HCT116 (cell line): ENCODE data around the gene IL15RA. TPM values are rescaled to one million over a fixed set of nuclear protein-coding genes. Genes with fewer than 3 reads are reported as not detected.

Source experiments
- ATAC-seq: fragments of 200-7000 bp; cut with Tn5 transposase; 2 replicates; pipeline ENCODE4 v1.9.1; 2020; ENCODE audit warnings: mild to moderate bottlenecking, moderate library complexity
- BruUV-seq: library from RNA; stranded (reverse); fragments of 400-500 nt; replicated peaks from 2 replicates; lab custom pipeline; 2021; lab: Mats Ljungman, UMichigan
- CTCF ChIA-PET: fragments of 300-600 bp; sonication (Branson Sonifier 250); formaldehyde crosslinking; loops from one replicate; lab custom pipeline; 2021; ENCODE audit warnings: antibody characterized with exemption; lab: Charles Lee
- POLR2A ChIA-PET: fragments of 300-600, 350-600 bp; sonication (Branson Sonifier 250); formaldehyde crosslinking; loops from one replicate; lab custom pipeline; 2021; ENCODE audit warnings: antibody characterized with exemption; lab: Charles Lee
- RAD21 ChIA-PET, 2 experiments: fragments of 300-600 bp; sonication (Branson Sonifier 250); formaldehyde crosslinking; loops; one replicate each; lab custom pipeline; 2023; ENCODE audit warnings: low total read pairs in 2 of 2; ENCODE audit not compliant: uncharacterized antibody in 2 of 2, unreplicated experiment in 2 of 2, low non-redundant PET in 1 of 2; lab: Charles Lee
- DNase-seq: peaks from one replicate; pipeline ENCODE4 v3.0.0-alpha.2; 2010; ENCODE audit warnings: low read depth, low spot score
- H2AFZ ChIP-seq: fragments of 200-600 bp; shearing (Covaris generic), sonication (generic); 2 replicates; pipeline ENCODE4 v1.6.1; 2017; ENCODE audit warnings: low read depth, mixed run types, mixed read lengths, antibody characterized with exemption, low read length; ENCODE audit not compliant: poor library complexity, severe bottlenecking
- H3K27ac ChIP-seq: 2 replicates; pipeline ENCODE4 v1.5.1; 2012; ENCODE audit warnings: low read depth, low read length
- H3K27me3 ChIP-seq: fragments of 200-600 bp; sonication (generic); 2 replicates; pipeline ENCODE4 v1.6.1; 2016; ENCODE audit warnings: mixed run types, low read length, mixed read lengths; ENCODE audit not compliant: insufficient read depth
- H3K36me3 ChIP-seq, 2 experiments: fragments of 200-500 bp in 1 of 2; fragments of 200-600 bp in 1 of 2; sonication (Bioruptor generic) in 1 of 2; sonication (generic) in 1 of 2; 2 replicates each; pipeline versions ENCODE4 v1.5.1 to v1.6.1; 2014 to 2016; ENCODE audit warnings: low read length in 2 of 2, inconsistent platforms in 1 of 2, mixed read lengths in 1 of 2, mixed run types in 1 of 2; ENCODE audit not compliant: insufficient read depth in 2 of 2, control insufficient read depth in 1 of 2
- H3K4me1 ChIP-seq, 2 experiments: fragments of 200-600 bp in 1 of 2; sonication (generic) in 1 of 2; 2 replicates each; pipeline versions ENCODE4 v1.5.1 to v1.6.1; 2012 to 2017; ENCODE audit warnings: low read length in 2 of 2, inconsistent platforms in 1 of 2, mild to moderate bottlenecking in 1 of 2, mixed read lengths in 1 of 2, mixed run types in 1 of 2, moderate library complexity in 1 of 2; ENCODE audit not compliant: insufficient read depth in 2 of 2, control insufficient read depth in 1 of 2
- H3K4me2 ChIP-seq: fragments of 200-600 bp; sonication (generic); 2 replicates; pipeline ENCODE4 v1.6.1; 2017; ENCODE audit warnings: mixed run types, low read length, mixed read lengths
- H3K4me3 ChIP-seq, 2 experiments: fragments of 200-600 bp in 1 of 2; sonication (generic) in 1 of 2; replicated peaks in 1 of 2; 2 replicates each; pipeline ENCODE4 v1.5.1; 2011 to 2016; ENCODE audit warnings: low read length in 2 of 2, control low read depth in 1 of 2, low read depth in 1 of 2, mild to moderate bottlenecking in 1 of 2, mixed read lengths in 1 of 2, mixed run types in 1 of 2
- H3K79me2 ChIP-seq: fragments of 200-600 bp; sonication (generic); 2 replicates; pipeline ENCODE4 v1.6.1; 2017; ENCODE audit warnings: mild to moderate bottlenecking, mixed run types, low read length, moderate library complexity, mixed read lengths; ENCODE audit not compliant: insufficient read depth
- H3K9ac ChIP-seq: fragments of 200-600 bp; sonication (generic); 2 replicates; pipeline ENCODE4 v1.6.1; 2016; ENCODE audit warnings: low read length, mixed read lengths
- H3K9me2 ChIP-seq: fragments of 200-600 bp; sonication (generic), shearing (Covaris generic); 2 replicates; pipeline ENCODE4 v1.6.1; 2017; ENCODE audit warnings: mixed run types, mild to moderate bottlenecking, moderate library complexity; ENCODE audit not compliant: insufficient read depth
- H3K9me3 ChIP-seq, 2 experiments: fragments of 200-500 bp in 1 of 2; fragments of 200-600 bp in 1 of 2; sonication (Bioruptor generic) in 1 of 2; sonication (generic) in 1 of 2; 2 replicates each; pipeline ENCODE4 v1.6.1; 2014 to 2017; ENCODE audit warnings: low read length in 2 of 2, mixed read lengths in 2 of 2, inconsistent platforms in 1 of 2, low read depth in 1 of 2, mild to moderate bottlenecking in 1 of 2, mixed run types in 1 of 2, moderate library complexity in 1 of 2; ENCODE audit not compliant: control insufficient read depth in 1 of 2, insufficient read depth in 1 of 2
- H4K20me1 ChIP-seq: fragments of 200-600 bp; sonication (generic), shearing (Covaris generic); 2 replicates; pipeline ENCODE4 v1.6.1; 2017; ENCODE audit warnings: mixed run types, mild to moderate bottlenecking, moderate library complexity; ENCODE audit not compliant: insufficient read depth
- CBX3 ChIP-seq: IDR thresholded peaks from 2 replicates; pipeline ENCODE4 v1.6.1; 2012; ENCODE audit warnings: low read depth
- CEBPB ChIP-seq: IDR thresholded peaks from 2 replicates; pipeline ENCODE4 v1.6.1; 2012; ENCODE audit warnings: low read depth
- EGR1 ChIP-seq: IDR thresholded peaks from 2 replicates; pipeline ENCODE4 v1.6.1; 2012; ENCODE audit warnings: low read depth
- EZH2 ChIP-seq: fragments of 200-600 bp; sonication (generic); IDR thresholded peaks from 2 replicates; pipeline ENCODE4 v1.6.1; 2017; ENCODE audit warnings: antibody characterized with exemption, mixed run types
- EZH2phosphoT487 ChIP-seq: fragments of 200-600 bp; IDR thresholded peaks from 2 replicates; pipeline ENCODE4 v1.6.1; 2018; ENCODE audit warnings: antibody characterized with exemption, borderline replicate concordance
- SIN3A ChIP-seq: IDR thresholded peaks from 2 replicates; pipeline ENCODE4 v1.6.1; 2012; ENCODE audit warnings: low read depth
- SP1 ChIP-seq: IDR thresholded peaks from 2 replicates; pipeline ENCODE4 v1.6.1; 2012; ENCODE audit warnings: low read depth
- TCF7L2 ChIP-seq: IDR thresholded peaks from 2 replicates; pipeline ENCODE4 v1.7.0; 2011; ENCODE audit warnings: borderline replicate concordance, inconsistent platforms; ENCODE audit not compliant: insufficient read depth, insufficient read length; ENCODE audit errors: extremely low read depth
- ZNF274 ChIP-seq: fragments of 200-500 bp; sonication (Bioruptor generic); IDR thresholded peaks from 2 replicates; pipeline ENCODE4 v1.6.1; 2014; ENCODE audit warnings: mild to moderate bottlenecking, low read depth, low read length, inconsistent platforms
- intact Hi-C: fragments of 100-400 bp; cut with micrococcal nuclease; formaldehyde crosslinking; loops from 2 replicates; pipeline ENCODE4 v1.10.0; 2022
- total RNA-seq: library from RNA; stranded (reverse); gene quantifications from one replicate; pipeline ENCODE4 v1.2.1, GENCODE V29; 2021; ENCODE audit not compliant: unreplicated experiment
- TF ChIP-seq, protein P1 (sequence below): IDR thresholded peaks from 2 replicates; pipeline ENCODE4 v1.6.1; 2012
- TF ChIP-seq, protein P2 (sequence below): IDR thresholded peaks from 2 replicates; pipeline ENCODE4 v1.6.1; 2011; ENCODE audit warnings: mild to moderate bottlenecking, low read length, moderate library complexity; ENCODE audit not compliant: insufficient replicate concordance; ENCODE audit errors: extremely low read depth
- TF ChIP-seq, protein P3 (sequence below): IDR thresholded peaks from 2 replicates; pipeline ENCODE4 v1.6.1; 2012; ENCODE audit warnings: low read depth

The IL15RA gene
- total RNA-seq, 1 experiment from 2014 or later: 10.5 TPM

DNA sequence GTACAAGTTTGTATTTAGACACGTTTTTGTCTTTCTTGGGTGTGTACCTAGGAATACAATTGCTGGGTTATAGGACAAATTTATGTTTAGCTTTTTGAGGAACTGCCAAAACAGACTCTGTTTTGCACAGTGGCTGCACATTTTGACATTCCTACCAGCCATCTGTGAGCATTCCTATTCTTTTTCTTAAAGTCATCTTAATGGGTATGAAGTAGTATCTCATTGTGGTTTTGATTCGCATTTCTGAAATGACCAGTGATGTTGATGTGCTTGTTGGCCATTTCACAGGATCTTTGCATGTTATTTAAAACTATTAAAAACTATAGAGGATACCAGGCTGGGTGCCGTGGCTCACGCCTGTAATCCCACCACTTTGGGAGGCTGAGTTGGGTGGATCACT lies 32.6 kb upstream of the IL15RA start:
- ChIA-PET POLR2A (no interaction called here), CTCF (interaction anchor here (1.3 kb wide), 1 partner anchor 392 kb away, joined by 6 read pairs; no protein-coding TSS in a partner anchor)
- 0 out of 4 replicates have a peak, but pooled peaks cover 0 to 2% of the 10 kb centered on the region in 2 experiments for H3K4me1 ChIP-seq
- H3K9me3 ChIP-seq: no peaks in the 10 kb centered on the region
- H3K9ac ChIP-seq: no peak overlapping the region
- no peaks in the 10 kb centered on the region for H3K36me3 ChIP-seq
- intact Hi-C loops: loop anchor here (10.0 kb wide), 1 partner anchor 65 kb away; no protein-coding TSS in a partner anchor
- no peaks in the 10 kb centered on the region for H3K27me3 ChIP-seq
- no peak for DNase-seq
- H3K4me2 ChIP-seq: no peak overlapping the region
- no peaks in the 10 kb centered on the region for H3K79me2 ChIP-seq
- TF ChIP-seq TCF7L2 (no peak), CEBPB (no peak), SIN3A (no peak), EZH2phosphoT487 (no peak), CBX3 (no peak), EZH2 (no peak), EGR1 (no peak), ZNF274 (no peak), SP1 (no peak)
- TF ChIP-seq, protein P1, sequence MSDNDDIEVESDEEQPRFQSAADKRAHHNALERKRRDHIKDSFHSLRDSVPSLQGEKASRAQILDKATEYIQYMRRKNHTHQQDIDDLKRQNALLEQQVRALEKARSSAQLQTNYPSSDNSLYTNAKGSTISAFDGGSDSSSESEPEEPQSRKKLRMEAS: no peak
- TF ChIP-seq, protein P2, sequence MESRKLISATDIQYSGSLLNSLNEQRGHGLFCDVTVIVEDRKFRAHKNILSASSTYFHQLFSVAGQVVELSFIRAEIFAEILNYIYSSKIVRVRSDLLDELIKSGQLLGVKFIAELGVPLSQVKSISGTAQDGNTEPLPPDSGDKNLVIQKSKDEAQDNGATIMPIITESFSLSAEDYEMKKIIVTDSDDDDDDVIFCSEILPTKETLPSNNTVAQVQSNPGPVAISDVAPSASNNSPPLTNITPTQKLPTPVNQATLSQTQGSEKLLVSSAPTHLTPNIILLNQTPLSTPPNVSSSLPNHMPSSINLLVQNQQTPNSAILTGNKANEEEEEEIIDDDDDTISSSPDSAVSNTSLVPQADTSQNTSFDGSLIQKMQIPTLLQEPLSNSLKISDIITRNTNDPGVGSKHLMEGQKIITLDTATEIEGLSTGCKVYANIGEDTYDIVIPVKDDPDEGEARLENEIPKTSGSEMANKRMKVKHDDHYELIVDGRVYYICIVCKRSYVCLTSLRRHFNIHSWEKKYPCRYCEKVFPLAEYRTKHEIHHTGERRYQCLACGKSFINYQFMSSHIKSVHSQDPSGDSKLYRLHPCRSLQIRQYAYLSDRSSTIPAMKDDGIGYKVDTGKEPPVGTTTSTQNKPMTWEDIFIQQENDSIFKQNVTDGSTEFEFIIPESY: no peak
- TF ChIP-seq, protein P3, sequence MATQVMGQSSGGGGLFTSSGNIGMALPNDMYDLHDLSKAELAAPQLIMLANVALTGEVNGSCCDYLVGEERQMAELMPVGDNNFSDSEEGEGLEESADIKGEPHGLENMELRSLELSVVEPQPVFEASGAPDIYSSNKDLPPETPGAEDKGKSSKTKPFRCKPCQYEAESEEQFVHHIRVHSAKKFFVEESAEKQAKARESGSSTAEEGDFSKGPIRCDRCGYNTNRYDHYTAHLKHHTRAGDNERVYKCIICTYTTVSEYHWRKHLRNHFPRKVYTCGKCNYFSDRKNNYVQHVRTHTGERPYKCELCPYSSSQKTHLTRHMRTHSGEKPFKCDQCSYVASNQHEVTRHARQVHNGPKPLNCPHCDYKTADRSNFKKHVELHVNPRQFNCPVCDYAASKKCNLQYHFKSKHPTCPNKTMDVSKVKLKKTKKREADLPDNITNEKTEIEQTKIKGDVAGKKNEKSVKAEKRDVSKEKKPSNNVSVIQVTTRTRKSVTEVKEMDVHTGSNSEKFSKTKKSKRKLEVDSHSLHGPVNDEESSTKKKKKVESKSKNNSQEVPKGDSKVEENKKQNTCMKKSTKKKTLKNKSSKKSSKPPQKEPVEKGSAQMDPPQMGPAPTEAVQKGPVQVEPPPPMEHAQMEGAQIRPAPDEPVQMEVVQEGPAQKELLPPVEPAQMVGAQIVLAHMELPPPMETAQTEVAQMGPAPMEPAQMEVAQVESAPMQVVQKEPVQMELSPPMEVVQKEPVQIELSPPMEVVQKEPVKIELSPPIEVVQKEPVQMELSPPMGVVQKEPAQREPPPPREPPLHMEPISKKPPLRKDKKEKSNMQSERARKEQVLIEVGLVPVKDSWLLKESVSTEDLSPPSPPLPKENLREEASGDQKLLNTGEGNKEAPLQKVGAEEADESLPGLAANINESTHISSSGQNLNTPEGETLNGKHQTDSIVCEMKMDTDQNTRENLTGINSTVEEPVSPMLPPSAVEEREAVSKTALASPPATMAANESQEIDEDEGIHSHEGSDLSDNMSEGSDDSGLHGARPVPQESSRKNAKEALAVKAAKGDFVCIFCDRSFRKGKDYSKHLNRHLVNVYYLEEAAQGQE: no peak
- TF ChIP-seq, all 23 proteins: peak for 0
- Histone ChIP-seq H3K9me2 (no peaks in the 10 kb centered on the region), H3K27ac (no peak overlapping the region), H4K20me1 (no peaks in the 10 kb centered on the region), H3K4me3 (no peak overlapping the region), H2AFZ (no peak overlapping the region)
- no TSS peak for BruUV-seq
- ATAC-seq: no peak
- RAD21 ChIA-PET: no interaction called here
